22Rv1 (cell line): ENCODE results near the gene AIFM1.

ENCODE experiments used
- H3K27ac ChIP-seq: fragments of 450-650 bp; 2 replicates; pipeline ENCODE4 v1.5.1; 2017
- ZFX ChIP-seq: fragments of 450-650 bp; IDR thresholded peaks from 2 replicates; pipeline ENCODE4 v1.6.1; 2017; ENCODE audit warnings: antibody characterized with exemption, borderline replicate concordance
- TF ChIP-seq, protein P1 (sequence below): fragments of 450-650 bp; IDR thresholded peaks from 2 replicates; pipeline ENCODE4 v1.5.1; 2017; ENCODE audit warnings: mild to moderate bottlenecking

Gene AIFM1

DNA sequence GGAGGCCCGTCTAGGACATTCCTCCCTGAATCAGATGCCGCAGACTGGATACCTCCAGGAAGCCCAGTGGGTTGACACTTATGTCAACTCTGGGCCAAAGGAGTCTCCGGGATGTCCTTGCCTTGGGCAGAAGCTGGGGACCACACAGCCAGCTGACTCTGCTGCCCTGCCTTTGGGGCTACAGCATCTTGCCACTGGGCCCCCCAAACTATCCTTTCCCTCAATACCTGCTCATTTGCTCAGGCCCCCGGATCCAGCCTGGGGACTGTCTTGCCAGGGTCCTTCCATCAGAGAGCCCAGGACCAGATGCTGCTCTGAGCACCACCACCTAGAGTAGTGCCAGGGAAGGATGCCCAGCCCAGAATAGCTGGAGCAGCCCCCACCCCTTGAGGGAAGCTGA, 25.2 kb upstream of the AIFM1 start:
- TF ChIP-seq ZFX, result no peak
- TF ChIP-seq, protein P1, sequence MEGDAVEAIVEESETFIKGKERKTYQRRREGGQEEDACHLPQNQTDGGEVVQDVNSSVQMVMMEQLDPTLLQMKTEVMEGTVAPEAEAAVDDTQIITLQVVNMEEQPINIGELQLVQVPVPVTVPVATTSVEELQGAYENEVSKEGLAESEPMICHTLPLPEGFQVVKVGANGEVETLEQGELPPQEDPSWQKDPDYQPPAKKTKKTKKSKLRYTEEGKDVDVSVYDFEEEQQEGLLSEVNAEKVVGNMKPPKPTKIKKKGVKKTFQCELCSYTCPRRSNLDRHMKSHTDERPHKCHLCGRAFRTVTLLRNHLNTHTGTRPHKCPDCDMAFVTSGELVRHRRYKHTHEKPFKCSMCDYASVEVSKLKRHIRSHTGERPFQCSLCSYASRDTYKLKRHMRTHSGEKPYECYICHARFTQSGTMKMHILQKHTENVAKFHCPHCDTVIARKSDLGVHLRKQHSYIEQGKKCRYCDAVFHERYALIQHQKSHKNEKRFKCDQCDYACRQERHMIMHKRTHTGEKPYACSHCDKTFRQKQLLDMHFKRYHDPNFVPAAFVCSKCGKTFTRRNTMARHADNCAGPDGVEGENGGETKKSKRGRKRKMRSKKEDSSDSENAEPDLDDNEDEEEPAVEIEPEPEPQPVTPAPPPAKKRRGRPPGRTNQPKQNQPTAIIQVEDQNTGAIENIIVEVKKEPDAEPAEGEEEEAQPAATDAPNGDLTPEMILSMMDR, result no peak
- H3K27ac ChIP-seq, result no peak overlapping the region

DNA sequence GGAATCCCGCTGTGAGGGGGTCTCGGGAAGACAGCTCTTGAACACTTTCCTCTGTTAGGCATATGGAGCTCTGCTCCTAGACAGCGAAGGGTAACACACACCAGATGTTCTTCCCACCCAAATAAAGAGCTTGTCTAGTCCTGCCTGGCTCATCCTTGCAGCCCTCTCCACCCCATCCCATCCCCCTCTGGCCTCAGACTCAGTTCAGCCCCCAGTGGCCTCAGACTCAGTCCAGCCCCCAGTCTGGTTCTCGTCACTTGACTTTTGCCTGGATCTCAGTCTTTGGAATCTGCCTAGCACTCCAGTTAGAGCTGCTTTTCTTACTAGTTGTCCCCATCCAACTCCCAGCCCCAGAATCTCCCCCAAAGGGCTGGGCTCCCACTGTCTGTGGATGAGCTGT, 21.0 kb upstream of the AIFM1 start:
- TF ChIP-seq ZFX, result no peak
- TF ChIP-seq, protein P1, result no peak
- no peak overlapping the region for H3K27ac ChIP-seq

GRCh38 chrX:130184857-130185256, 19.2 kb upstream of the AIFM1 start:
- TF ChIP-seq, protein P1, result no peak
- no peak for TF ChIP-seq ZFX
- H3K27ac ChIP-seq, result no peak overlapping the region

DNA sequence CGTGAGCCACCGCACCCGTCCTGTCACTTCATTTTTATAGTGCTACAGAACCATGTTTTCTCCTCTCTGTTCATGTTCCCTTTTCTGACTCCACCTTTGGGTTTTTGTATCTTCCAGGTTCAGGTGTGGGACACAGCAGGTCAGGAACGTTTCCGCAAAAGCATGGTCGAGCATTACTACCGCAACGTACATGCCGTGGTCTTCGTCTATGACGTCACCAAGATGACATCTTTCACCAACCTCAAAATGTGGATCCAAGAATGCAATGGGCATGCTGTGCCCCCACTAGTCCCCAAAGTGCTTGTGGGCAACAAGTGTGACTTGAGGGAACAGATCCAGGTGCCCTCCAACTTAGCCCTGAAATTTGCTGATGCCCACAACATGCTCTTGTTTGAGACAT, 18.5 kb upstream of the AIFM1 start:
- no peak for TF ChIP-seq ZFX
- TF ChIP-seq, protein P1, result no peak
- no peak overlapping the region for H3K27ac ChIP-seq

GRCh38 chrX:130179579-130180215, 14.1 kb upstream of the AIFM1 start:
- H3K27ac ChIP-seq, result no peak overlapping the region
- no peak for TF ChIP-seq ZFX
- TF ChIP-seq, protein P1, result no peak

GRCh38 chrX:130179170-130179569, 13.5 kb upstream of the AIFM1 start:
- TF ChIP-seq, protein P1, result no peak
- no peak for TF ChIP-seq ZFX

DNA sequence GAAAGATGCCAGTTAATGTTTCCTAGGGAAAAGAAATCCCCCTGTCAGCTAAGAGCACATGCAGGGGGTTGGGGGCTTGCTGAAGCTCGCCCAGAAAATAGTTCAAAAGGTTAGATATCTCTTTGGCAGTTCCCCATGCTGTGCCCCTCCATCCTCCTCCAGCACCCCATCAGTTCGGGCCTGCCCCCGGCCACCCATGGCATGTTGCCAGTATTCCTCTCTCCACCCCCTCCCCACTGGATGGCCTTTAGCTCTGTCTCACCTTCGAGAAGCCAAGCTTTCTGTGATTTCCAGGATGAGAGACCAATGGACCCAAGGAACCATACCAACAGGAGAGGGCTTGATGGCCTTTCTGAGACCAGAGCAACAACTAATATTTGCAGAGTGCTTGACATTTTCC, 11.3 kb upstream of the AIFM1 start:
- TF ChIP-seq ZFX, result no peak
- TF ChIP-seq, protein P1, result no peak
- no peak overlapping the region for H3K27ac ChIP-seq

More at GRCh38 chrX:130179170-130179569, 13.5 kb upstream of the AIFM1 start:
- no peak overlapping the region for H3K27ac ChIP-seq
